GM21619 (cell line): Measurements from ENCODE around the gene METRNL.

Experiments used
- ATAC-seq: cut with Tn5 transposase; IDR thresholded peaks from one replicate; pipeline ENCODE4 v1.9.1; 2021; ENCODE audit not compliant: unreplicated experiment

Gene METRNL

DNA sequence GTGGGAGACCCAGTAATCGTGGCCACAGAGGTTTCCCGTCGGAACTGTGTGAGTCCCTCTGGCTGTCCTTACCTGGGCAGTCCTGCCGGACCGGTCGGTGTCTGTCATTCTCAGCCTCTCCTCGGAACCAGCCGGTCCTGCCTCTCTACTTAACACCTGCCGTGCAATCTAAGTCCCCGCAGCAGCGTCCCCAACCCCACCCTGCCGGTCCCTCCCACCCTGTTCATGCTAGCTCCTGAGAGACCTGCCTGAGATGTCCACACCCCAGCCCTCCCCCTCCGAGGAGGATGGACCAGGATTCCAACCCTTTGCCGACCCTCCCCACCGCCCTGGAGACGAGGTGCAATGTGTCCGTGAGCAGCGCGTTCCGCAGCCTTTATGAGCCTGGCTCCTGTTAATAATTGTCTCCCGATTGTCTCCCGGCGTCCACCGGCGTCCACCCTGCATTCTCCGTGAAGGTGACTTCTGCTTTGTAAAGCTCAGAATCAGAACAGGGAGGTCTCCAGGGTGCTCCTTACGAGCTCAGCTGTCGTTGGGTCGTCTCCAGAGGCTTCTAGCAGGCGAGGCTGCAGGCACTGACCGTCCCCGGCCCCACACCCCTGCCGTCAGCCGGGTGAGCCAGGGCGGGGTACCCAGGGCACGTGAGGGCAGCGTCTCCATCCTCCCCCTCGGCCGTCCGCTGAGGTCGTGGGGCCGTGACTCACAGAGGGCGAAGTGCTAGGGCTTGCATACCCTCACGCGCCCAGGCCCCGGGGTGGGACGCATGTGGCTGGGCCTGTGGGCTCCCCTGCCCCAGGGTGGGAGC lies 10.1 kb downstream of the METRNL start:
- no peak for ATAC-seq

DNA sequence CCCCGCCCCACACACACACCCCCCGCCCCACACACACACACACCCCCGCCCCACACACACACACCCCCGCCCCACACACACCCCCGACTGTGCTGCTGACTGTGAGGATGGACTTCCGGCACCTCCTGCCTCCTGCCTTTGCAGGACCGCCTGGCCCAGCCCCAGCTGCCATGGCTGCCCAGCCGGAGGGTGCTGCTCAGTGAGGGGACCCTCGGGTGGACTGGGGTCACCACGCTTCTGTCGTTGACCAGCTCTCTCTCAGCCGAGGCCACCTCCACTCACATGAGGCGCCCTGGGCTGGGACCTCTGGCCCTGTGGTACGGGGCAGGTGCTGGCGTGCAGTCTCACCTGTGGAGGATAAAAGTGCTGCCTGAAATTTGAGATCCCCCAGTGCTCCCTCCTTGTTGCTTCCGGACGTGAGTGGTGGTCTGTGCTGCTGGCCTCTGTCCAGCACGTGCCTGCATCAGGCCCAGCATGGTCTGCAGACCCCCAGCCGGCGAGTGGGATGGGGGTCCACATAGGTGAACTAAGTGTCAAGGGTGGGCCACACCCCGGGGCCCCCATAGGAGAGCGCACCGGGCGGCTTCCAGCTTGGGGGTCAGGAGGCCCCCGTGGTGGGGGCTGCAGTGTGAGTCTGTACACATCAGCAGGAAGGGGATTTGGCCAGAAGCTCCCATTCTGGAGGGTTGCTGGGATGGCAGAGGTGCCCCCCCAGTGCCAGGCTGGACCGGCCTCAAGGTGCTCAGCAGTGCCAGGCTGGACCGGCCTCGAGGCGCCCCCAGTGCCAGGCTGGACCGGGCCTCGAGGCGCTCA lies 11.2 kb downstream of the METRNL start:
- ATAC-seq = no peak

DNA sequence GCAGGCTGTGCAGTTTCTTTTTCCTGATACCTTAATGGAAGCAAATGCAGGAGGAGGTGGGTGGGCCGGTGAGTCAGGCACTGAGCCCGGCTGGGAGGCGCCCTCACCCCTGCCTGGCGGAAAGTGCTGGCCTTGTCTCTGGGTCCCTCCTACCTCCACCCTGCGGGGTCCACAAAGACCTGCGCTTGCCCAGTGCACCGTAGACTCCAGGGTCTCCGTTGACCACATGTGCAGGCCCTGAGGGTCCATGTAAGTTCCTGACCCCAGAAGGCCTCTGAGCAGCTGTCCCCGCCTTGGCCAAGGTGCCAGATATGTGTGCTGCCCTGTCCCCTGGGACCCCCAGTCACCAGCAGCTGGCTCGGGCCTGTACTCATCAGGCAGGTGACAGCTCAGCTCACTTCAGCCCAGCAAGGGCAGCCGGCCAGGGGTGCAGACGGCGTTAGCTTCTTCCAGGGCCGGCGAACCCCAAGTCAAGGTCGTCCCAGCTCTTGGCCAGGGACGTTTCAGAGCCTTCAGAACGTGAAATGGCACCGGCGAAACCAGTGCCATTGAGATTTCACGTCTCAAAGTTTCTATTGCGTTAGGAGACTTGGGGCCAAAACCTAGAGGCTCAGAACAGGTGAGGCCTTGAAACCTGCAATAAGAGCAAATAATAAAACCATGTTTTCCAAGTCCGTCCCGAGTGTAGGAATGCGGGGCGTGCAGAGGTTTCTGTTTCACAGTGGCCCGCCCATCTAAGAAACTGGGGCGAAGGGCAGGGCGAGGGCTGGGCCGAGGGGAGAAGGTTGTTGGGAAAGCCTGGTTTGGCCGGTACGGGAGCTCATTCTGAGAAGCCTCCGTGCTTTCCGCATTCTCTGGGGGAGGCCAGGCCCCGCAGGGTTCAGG lies 12.1 kb downstream of the METRNL start:
- ATAC-seq = no peak

DNA sequence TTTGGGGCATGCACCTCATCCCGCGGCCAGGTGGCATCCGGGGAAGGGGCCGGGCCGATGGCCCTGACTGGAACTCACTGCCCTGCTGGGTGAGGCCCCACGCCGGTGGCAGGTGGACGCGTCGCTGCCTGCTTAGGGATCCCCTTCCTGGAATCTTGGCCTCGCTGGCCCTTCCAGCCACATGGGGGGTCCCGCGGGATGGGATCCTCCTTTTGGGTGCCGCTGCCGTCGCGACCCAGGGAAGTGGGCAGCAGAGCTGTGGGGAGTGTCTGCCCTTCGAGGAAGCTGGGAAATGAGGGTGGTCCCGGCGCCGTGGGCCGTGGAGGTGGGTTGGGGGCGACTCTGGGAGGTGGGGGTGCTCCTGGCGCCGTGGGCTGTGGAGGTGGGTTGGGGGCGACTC lies 12.8 kb downstream of the METRNL start:
- no peak for ATAC-seq

DNA sequence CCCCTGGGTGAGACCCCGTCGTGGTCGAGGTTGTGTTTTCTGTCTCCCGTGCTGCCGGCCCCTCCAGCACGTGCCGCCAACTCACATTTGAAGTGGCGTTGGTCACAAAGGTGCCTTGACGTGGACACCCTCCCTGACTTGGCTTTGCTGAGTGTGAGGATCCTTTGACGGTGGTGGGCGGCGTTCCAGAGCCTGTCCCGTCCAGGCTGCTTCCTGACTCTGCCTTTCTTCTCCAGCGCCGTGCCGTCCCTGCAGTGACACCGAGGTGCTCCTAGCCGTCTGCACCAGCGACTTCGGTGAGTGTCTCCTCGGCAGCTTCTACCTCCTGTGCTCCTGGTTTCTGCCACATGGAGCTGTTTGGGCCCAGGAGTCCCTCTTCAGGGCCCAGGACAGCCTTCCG lies 13.5 kb downstream of the METRNL start:
- no peak for ATAC-seq

DNA sequence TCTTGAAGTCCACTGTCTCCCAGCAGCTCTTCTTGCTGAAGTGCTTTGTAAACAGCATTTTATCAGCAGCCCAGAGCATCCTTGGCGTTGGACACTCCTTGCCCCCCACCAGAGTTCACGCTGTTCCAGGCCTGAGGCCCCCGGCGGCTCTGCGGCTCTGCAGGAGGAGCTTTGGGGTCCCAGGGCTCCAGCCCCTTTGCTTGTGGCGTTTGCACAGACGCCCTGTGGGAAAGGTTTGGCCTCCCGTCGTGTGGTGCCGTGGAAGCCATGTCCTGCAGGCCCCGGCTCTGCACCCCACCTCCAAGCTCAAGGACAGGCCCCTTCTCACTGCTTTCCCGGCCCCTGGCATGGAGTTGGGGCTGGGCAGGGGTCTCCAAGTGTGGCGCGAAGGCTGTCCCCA lies 14.1 kb downstream of the METRNL start:
- ATAC-seq = no peak

DNA sequence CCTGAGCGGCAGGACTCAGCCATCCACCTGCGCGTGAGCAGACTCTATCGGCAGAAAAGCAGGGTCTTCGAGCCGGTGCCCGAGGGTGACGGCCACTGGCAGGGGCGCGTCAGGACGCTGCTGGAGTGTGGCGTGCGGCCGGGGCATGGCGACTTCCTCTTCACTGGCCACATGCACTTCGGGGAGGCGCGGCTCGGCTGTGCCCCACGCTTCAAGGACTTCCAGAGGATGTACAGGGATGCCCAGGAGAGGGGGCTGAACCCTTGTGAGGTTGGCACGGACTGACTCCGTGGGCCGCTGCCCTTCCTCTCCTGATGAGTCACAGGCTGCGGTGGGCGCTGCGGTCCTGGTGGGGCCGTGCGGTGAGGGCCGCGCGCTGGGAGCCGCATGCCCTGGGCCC lies 14.9 kb downstream of the METRNL start:
- ATAC-seq = no peak

DNA sequence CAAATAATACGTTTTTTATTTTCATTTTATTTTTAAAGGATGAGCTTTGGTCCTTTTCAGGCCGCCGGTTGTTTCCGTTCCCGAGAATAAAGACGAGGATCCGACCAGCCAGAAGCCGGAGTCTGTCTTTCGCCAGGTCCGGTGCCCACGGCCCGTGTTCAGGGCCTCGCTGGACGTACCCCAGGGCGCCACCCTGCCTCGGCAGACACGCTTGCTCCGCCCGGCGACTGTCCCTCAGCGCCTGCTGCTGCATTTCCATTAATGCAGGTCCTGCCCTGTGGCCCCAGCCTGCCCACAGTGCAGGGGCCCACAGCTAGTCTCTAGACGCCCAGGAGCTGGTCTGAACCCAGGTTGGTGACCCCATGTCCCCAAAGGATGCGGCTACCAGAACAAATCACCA lies 15.6 kb downstream of the METRNL start:
- no peak for ATAC-seq

DNA sequence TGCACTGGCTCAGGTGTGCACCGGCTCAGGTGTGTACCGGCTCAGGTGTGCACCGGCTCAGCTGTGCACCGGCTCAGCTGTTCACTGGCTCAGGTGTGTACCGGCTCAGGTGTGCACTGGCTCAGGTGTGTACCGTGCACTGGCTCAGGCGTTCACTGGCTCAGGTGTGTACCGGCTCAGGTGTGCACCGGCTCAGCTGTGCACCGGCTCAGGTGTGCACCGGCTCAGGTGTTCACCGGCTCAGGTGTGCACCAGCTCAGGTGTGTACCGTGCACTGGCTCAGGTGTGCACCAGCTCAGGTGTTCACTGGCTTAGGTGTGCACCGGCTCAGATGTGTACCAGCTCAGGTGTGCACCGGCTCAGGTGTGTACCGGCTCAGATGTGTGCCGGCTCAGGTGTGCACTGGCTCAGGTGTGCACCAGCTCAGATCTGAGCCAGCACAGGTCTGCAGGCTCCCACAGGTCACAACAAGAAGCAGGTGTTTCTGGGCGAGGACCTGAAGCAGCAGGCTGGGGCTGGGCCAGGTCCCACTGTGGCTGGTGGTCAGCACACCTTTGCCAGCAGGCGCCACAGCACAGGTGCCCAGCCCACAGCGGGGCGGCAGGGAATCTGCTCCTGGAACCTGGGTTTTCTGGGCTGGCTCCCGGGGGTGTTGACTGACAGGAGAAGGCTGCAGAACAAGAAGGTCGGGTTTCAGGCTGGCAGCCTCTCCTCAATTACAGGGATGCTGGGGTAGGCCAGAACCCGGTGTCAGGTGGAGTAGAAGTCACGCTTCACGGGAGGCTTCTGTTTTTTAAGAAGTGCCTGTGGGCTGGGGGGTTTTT lies 17.2 kb downstream of the METRNL start:
- ATAC-seq = no peak

DNA sequence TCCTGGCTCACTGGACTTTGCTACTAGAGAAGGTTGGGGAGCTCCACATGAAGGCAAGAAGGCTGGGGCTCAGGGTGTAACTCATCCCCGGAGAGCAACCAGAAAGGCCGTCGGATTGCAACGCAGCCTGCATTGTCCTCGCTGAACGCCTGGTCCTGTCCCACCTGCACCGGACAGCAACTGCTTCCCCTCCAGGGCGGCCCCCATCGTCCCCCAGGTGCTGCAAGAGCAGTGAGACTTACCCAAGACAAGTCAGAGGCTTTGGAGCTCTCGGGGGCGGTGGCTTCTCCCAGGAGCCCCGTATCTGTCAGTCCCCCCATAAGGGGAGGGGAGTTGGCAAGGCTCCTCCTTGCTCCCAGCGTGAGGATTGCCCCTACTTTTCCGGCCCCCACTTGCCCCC lies 18.4 kb downstream of the METRNL start:
- no peak for ATAC-seq

DNA sequence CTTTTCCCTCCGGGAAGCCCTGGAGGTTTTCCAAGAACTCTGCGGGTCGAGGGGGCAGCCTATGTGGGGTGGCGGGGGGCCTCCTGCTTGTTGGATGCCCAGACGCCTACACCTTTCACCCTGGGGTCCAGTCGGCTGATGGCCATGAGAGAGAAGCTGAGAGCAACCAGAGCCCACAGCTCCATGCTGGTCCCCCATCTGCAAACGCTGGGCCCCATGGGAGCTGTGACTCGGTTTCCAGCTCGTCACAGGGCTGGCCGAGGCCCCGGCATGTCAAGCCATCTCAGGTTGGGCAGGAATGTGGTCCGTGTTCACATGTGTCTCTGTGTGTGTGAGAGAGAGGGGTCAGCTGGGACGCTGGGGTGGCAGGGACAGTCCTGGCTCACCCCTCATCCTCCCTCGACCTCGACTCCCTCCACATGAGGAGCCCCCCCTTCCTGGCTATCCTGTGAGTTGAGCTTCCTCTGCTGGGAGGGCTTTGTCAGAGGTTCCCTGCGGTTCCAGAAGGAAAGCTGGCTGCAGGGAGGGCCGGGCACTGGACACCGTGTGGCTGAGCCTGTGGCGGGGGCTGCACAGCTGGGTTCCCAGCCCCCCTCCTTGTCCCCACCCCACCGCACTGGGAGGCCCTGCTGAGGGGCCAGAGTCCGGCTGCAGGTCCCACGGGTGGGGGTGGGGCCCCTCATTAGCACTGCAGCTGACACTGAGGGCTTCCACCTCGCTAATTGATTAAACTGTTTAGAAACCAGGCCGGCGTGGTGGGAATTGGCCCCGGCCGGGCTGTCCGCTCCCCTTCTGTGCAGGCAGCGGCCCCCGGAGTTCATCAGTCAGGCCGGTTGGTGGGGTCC lies 19.1 kb downstream of the METRNL start:
- no peak for ATAC-seq

DNA sequence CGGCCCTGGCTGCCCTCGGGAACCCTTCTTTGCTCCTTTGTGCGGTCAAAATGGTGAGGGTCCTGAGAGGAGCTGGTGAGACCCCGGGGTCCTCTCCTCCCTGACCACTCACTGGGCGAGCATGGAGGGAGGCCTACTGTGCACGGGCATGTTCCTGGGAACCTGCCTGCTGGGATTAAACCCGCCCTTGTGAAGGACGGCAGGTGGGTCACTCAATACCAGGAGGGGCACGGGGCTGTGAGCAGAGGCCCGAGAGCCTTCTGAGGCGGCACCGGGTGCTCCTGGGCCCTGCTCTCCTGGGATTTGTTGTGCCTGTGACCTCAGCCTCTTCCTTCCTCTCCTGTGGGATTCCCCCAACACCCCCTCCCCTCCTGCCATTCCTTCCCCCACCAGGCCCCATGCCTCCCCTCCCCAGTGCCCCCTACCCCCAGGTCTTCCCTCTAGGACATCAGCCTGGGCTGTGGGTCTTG lies 19.7 kb downstream of the METRNL start:
- no peak for ATAC-seq

DNA sequence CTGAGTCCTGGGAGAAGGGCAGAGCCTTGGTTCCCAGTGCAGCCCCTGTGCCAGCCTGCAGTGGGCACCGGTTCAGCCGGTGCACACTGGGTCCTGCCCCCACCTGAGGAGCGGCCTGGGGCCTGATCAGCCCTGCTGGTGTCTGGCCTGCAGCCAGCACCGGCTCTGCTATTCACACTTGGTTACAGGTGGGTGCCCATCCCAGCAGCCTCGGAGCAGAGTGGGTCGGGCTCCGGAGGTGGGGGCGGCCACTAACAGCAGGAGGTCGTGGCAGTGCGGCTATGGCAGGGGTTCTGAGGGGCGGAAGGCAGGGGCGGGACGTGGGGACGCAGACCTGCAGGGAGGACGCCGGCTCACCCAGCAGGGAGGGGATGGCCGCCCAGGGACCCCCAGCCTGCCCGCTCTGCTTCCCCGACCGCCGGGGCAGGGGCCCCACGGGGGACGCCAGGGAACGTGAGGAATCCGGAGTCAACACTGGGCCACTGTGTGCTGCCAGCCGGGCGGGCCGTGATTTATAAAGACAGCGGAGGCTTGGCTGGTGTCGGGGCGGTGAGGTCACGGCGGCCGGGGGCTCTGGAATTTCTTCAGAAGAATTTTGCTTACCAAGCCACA lies 20.3 kb downstream of the METRNL start:
- no peak for ATAC-seq

DNA sequence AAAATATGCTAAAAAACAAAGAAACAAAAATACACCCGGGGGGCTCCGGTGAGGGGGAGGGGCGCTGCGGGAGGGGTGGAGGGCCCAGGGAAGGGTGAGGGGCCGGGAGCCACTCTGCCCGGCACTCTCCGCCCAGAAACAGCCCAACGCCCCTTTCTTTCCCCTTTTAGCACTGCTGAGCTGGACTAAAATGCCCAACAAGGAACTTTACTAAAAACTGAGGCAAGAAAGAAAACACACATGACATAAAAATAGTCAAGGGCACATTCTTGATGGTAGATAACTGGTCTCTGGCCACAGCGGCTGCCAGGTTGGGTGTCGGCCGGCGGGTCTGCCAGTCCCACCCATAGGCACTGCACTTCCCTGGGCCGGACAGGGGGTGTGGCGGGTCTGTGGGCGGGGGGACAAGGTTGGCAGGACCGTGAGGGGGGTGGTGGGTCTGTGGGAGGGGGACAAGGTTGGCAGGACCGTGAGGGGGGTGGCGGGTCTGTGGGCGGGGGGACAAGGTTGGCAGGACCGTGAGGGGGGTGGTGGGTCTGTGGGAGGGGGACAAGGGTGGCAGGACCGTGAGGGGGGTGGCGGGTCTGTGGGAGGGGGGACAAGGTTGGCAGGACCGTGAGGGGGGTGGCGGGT lies 20.9 kb downstream of the METRNL start:
- no peak for ATAC-seq

DNA sequence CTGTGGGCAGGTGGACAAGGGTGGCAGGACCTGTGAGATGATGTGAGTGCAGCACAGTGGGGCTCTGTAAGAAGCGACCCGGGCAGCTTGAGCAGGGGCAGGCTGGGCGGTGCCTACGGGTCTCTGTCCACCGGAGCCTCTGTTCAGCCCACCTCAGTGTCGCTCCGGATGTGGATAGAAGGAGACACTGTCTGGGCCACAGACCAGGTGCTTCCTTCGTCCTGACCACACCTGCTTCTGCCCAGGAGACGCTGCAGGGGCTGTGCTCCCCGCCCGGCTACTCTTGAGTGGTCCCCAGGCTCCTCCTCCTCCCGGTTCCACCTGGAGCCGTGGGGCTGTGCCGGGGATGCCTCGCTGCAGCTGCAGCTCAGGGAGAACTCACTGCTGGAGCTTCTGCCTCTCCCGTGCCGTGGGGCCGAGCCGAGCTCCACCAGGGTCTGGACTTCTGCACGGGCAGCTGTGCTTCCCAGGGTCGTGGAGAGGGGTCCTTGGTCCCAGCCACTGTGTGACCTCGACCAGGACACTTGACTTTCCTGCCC lies 21.5 kb downstream of the METRNL start:
- ATAC-seq = no peak

DNA sequence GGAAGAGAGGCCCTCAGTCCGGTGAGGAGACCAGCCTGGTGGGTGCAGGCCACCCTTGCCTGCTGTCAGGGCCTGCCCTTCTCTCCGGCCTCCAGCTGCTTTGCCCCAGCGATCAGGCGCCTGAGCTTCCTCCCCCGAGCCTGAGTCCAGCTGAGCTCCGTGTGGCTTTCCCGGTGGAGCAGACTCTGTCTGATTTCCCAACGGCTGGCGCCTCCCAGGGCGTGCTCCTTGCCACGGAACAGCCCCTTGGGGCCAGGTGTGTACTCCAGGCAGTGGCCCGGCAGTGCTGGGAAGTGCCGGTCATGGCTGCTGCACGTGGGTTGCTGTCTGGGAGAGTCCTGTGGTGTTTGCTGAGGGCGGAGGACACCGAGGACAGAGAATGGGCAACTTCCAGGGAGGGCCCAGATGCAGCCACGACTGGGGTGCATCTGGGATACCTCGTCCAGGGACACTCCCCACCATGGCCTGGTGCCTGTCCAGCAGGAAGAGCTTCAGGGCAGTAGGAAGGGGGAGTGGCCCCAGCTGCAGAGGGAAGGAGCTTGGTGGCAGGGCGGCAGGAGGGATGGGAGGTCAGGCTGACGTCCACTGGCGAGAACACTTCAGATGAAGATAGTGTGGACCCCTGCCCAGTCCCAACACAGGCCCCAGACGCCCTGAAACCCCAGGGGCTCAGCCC lies 22.5 kb downstream of the METRNL start:
- no peak for ATAC-seq

DNA sequence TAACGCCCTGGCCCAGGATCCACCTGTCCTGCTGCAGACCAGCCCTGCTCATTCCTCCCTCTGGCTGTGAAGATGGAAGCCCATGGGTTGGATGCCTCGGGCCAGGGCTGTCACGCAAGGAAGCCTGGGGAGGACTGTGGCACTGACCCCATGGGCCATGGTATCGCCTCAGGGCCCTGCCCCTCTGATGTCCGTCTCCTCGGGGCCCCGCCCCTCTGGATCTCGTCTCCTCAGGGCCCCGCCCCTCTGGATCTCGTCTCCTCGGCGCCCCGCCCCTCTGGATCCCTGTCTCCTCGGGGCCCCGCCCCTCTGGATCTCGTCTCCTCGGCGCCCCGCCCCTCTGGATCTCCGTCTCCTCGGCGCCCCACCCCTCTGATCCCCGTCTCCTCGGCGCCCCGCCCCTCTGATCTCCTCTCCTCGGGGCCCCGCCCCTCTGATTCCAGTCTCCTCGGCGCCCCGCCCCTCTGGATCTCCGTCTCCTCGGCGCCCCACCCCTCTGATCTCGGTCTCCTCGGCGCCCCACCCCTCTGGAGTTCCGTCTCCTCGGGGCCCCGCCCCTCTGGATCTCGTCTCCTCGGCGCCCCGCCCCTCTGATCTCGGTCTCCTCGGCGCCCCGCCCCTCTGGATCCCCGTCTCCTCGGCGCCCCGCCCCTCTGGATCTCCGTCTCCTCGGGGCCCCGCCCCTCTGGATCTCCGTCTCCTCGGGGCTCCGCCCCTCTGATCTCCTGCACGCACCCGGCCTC lies 24.0 kb downstream of the METRNL start:
- ATAC-seq = no peak
